Astrocyte of the hippocampus (primary cell): ENCODE measurements around the gene GAB4.

Source experiments
- DNase-seq: peaks from one replicate; pipeline ENCODE4 v3.0.0; 2011; ENCODE audit warnings: low read depth, low spot score

GAB4 gene

GRCh38 chr22:16914006-16914405 is 94.0 kb downstream of the GAB4 start:
- no peak for DNase-seq

- DNase-seq: no peak
Measured at GRCh38 chr22:16912281-16912680, 95.7 kb downstream of the GAB4 start.
